GM23248 (cell line): ENCODE data around the gene CA11.

Source experiments
- EZH2 ChIP-seq: fragments of 200-600 bp; sonication (generic); IDR thresholded peaks from 2 replicates; pipeline ENCODE4 v1.6.1; 2018; ENCODE audit warnings: antibody characterized with exemption, mild to moderate bottlenecking; ENCODE audit not compliant: insufficient read depth, poor library complexity, severe bottlenecking
- EZH2phosphoT487 ChIP-seq: fragments of 200-600 bp; sonication (generic); IDR thresholded peaks from 2 replicates; pipeline ENCODE4 v1.6.1; 2018; ENCODE audit warnings: antibody characterized with exemption, moderate library complexity, mild to moderate bottlenecking, low read depth; ENCODE audit not compliant: insufficient read depth

GRCh38 chr19:48629297-48629598 is 16.7 kb downstream of the CA11 start:
- no peak for TF ChIP-seq EZH2
- no peak for TF ChIP-seq EZH2phosphoT487
